Colonic mucosa (tissue), 4 donors: ENCODE data around the gene DHX34. TPM values are rescaled to one million over a fixed set of nuclear protein-coding genes. Genes with fewer than 3 reads are reported as not detected.
"Not testable (repeated sequence)": the region's sequence is repeated elsewhere in the genome, so short reads cannot be mapped to it uniquely, and the experiment has no call there.

Source experiments
- DNase-seq: peaks from one replicate; pipeline ENCODE4 v3.0.0-alpha.2; 2020
- H3K27ac ChIP-seq: fragments of 200-600 bp; one replicate; pipeline ENCODE4 v1.8.0; 2021
- H3K27me3 ChIP-seq: fragments of 200-600 bp; one replicate; pipeline ENCODE4 v1.8.0; 2021
- H3K36me3 ChIP-seq: fragments of 200-600 bp; one replicate; pipeline ENCODE4 v1.8.0; 2021
- H3K4me1 ChIP-seq: fragments of 200-600 bp; one replicate; pipeline ENCODE4 v1.8.0; 2021; ENCODE audit warnings: mild to moderate bottlenecking
- H3K4me3 ChIP-seq: fragments of 200-600 bp; one replicate; pipeline ENCODE4 v1.8.0; 2021
- H3K9ac ChIP-seq, 2 donors: one replicate each; pipeline ENCODE4 v1.7.0; 2013; ENCODE audit warnings: control low read depth in 2 of 2, low read depth in 2 of 2, low read length in 2 of 2
- H3K9me3 ChIP-seq: fragments of 200-600 bp; one replicate; pipeline ENCODE4 v1.8.0; 2021
- intact Hi-C: fragments of 100-400 bp; cut with DNase I; formaldehyde crosslinking; loops from one replicate; pipeline ENCODE4 v1.14.1; 2022
- total RNA-seq, 2 donors: library from RNA; stranded (reverse); fragmentation: NEBNext Ultra II Directional in 1 of 2; extraction: Animal tissue kit (Norgen Biotek cat#: 25700) in 1 of 2; gene quantifications; one replicate each; pipeline ENCODE4 v1.2.1, GENCODE V29; 2021
- TF ChIP-seq, protein P1 (sequence below): fragments of 200-600 bp; IDR thresholded peaks from one replicate; pipeline ENCODE4 v1.8.0; 2022; ENCODE audit warnings: antibody characterized with exemption, mild to moderate bottlenecking
- donor health status: healthy.
- donor health status: DM: no; HTN: no; CAD: no.
- donor health status: DM: no; HTN: no; CAD: no.

The DHX34 gene
- total RNA-seq, 2 donors from 2014 or later = 6.3 to 17.8 TPM

DNA sequence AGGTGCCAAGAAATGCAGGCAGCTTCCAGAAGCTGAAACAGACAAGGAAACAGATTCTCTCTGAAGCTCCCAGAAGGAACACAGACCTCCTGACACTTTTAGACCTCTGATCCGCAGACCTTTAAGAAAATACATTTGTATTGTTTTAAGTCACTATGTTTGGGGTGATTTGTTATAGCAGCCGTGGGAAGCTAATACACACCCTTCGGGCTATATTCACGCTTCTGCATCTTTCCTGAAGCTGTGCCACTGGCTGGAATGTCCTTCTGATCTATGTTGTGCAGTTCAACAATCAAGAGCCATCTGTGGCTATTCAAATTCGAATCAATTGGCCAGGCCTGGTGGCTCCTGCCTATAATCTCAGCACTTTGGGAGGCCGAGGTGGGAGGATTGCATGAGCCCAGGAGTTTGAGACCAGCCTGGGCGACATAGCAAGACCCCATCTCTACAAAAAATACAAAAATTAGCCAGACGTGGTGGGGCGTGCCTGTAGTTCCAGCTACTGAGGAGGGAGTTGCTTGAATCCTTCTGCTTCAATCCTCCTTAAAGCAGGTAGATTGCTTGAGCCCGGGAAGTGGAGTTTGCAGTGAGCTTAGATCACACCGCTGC is 5.8 kb upstream of the DHX34 start:
- Histone ChIP-seq H3K27me3 (no peaks in the 10 kb centered on the region), H3K4me1 (no peaks in the 10 kb centered on the region), H3K9me3 (no peaks in the 10 kb centered on the region), H3K36me3 (no peaks in the 10 kb centered on the region), H3K27ac (no peak overlapping the region), H3K9ac (no peak overlapping the region), H3K4me3 (no peak overlapping the region)
- DNase-seq = no peak
- TF ChIP-seq, protein P1, sequence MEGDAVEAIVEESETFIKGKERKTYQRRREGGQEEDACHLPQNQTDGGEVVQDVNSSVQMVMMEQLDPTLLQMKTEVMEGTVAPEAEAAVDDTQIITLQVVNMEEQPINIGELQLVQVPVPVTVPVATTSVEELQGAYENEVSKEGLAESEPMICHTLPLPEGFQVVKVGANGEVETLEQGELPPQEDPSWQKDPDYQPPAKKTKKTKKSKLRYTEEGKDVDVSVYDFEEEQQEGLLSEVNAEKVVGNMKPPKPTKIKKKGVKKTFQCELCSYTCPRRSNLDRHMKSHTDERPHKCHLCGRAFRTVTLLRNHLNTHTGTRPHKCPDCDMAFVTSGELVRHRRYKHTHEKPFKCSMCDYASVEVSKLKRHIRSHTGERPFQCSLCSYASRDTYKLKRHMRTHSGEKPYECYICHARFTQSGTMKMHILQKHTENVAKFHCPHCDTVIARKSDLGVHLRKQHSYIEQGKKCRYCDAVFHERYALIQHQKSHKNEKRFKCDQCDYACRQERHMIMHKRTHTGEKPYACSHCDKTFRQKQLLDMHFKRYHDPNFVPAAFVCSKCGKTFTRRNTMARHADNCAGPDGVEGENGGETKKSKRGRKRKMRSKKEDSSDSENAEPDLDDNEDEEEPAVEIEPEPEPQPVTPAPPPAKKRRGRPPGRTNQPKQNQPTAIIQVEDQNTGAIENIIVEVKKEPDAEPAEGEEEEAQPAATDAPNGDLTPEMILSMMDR = no peak
- intact Hi-C loops = no loop called here

DNA sequence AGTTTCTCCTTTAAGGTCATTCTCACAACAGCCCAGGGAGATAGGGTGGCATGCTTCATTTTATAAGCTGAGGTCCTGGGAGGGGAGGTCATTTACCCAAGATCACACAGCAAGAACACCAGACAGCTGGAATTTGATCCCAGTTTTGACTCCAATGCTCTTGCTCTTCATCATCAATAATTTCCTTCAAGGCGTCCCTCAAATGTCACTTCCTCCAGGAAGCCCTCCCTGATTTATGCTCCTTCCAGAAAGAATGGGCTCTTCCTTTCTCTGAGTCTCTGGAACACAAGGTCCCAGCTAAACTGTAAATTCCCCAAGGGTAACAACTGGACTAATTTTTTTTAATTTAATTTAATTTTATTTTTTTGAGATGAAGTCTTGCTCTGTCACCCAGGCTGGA is 4.7 kb upstream of the DHX34 start:
- H3K9ac ChIP-seq = no peak overlapping the region
- TF ChIP-seq, protein P1 = no peak
- H3K4me1 ChIP-seq = no peaks in the 10 kb centered on the region
- H3K4me3 ChIP-seq = no peak overlapping the region
- no peak for DNase-seq
- H3K27me3 ChIP-seq = no peaks in the 10 kb centered on the region
- no peak overlapping the region for H3K27ac ChIP-seq
- no peaks in the 10 kb centered on the region for H3K9me3 ChIP-seq
- intact Hi-C loops = no loop called here
- H3K36me3 ChIP-seq = no peaks in the 10 kb centered on the region

DNA sequence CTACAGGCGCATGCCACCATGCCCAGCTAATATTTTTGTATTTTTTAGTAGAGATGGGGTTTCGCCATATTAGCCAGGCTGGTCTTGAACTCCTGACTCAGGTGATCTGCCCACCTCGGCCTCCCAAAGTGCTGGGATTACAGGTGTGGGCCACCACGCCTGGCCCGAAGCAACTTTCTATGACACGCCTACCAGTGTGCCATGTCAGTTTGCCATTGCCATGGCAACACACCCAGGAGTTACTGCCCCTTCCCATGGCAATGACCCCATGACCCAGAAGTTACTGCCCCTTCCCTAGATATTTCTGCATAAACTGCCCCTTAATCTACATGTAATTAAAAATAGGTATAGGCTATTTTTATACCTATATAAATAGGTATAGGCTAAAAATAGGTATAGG is 3.1 kb upstream of the DHX34 start:
- H3K4me1 ChIP-seq, H3K27me3 ChIP-seq, H3K4me3 ChIP-seq, H3K27ac ChIP-seq, intact Hi-C loops, H3K9me3 ChIP-seq, H3K36me3 ChIP-seq, H3K9ac ChIP-seq, DNase-seq: not testable (repeated sequence)

DNA sequence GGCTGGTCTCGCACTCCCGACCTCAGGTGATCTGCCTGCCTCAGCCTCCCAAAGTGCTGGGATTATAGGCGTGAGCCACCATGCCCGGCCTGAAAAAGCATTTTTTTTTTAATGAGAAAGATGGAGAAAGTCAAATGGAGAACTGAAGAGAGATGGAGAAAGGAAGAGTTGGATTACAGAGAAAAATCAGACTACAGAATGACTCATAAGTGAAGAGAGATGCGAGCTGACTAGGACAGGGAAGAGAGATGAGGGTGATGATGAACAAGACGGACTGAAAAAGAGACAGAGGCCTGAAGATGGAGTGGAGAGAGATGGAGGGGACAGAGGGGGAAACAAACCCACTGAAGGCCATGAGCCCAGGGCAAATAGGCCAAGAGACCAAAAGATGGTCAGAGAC is 1.5 kb downstream of the DHX34 start:
- peaks cover 7% of the 10 kb centered on the region for H3K36me3 ChIP-seq
- H3K27me3 ChIP-seq = no peaks in the 10 kb centered on the region
- peaks cover 3% of the 10 kb centered on the region for H3K4me1 ChIP-seq
- TF ChIP-seq, protein P1 = no peak
- no peak overlapping the region for H3K4me3 ChIP-seq
- H3K27ac ChIP-seq = no peak overlapping the region
- no peak for DNase-seq
- intact Hi-C loops = no loop called here
- H3K9me3 ChIP-seq = no peaks in the 10 kb centered on the region
- no peak overlapping the region for H3K9ac ChIP-seq

DNA sequence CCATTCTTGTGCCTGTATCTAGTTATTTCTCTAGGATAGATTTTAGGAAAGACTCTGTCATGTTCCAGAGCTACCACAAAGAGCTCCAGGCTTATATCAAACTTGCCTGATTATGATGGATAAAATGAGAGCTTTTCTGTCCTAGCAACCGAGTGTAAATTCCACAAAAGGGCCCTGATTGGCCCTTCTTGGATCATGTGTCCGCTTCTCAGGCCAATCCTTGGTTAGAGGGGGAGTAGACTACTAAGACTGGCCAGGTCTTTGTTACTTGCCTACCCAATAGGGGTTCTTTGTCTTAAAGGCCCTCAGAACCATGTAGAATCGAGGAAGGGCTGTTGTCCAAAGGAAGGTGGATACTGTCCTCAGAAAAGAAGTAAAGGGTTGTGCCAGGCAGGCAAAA is 2.4 kb downstream of the DHX34 start:
- no peak for DNase-seq
- Histone ChIP-seq H3K4me1 (peaks cover 3% of the 10 kb centered on the region), H3K9me3 (no peaks in the 10 kb centered on the region), H3K27me3 (no peaks in the 10 kb centered on the region), H3K9ac (no peak overlapping the region), H3K36me3 (peaks cover 7% of the 10 kb centered on the region), H3K4me3 (no peak overlapping the region), H3K27ac (no peak overlapping the region)
- TF ChIP-seq, protein P1 = no peak
- intact Hi-C loops = no loop called here

DNA sequence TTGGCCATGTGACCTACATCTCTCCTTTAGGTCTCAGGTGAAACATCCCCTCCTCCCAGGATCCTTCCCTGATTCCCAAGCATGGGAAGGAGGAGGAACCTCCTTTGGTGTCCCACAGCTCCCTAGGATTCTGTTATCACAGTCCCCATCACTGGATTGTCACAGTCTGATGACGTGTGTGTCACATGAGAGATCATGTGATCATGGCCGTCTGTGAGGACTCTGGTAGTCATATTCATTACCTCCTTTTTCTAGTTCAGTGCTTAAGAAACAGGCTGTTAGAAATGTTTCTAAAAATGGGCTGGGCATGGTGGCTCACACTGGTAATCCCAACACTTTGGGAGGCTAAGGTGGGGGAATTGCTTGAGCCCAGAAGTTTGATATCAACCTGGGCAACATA is 3.0 kb downstream of the DHX34 start:
- TF ChIP-seq, protein P1 = no peak
- Histone ChIP-seq H3K9ac (no peak overlapping the region), H3K27ac (no peak overlapping the region), H3K36me3 (peaks cover 7% of the 10 kb centered on the region), H3K4me1 (peaks cover 3% of the 10 kb centered on the region), H3K9me3 (no peaks in the 10 kb centered on the region), H3K27me3 (no peaks in the 10 kb centered on the region), H3K4me3 (no peak overlapping the region)
- no peak for DNase-seq
- intact Hi-C loops = no loop called here
